ENCODE data around the gene PON2. TPM values are rescaled to one million over a fixed set of nuclear protein-coding genes. Genes with fewer than 3 reads are reported as not detected.

PON2 gene
- total RNA-seq, 1 experiment from 2014 or later: 141 TPM

GRCh38 chr7:95476904-95477594 lies 42.2 kb upstream of the PON2 start:
- POLR2A ChIA-PET: no interaction called here
- Mint-ChIP-seq H3K4me3 (ENCODE audit: unreplicated experiment) (no peak overlapping the region), H3K27me3 (ENCODE audit: insufficient read depth, unreplicated experiment) (no peaks in the 10 kb centered on the region), H3K9me3 (ENCODE audit: unreplicated experiment) (no peaks in the 10 kb centered on the region), H3K36me3 (ENCODE audit: insufficient read depth, unreplicated experiment) (no peaks in the 10 kb centered on the region), H3K4me1 (ENCODE audit: low read depth, unreplicated experiment) (peaks cover 11% of the 10 kb centered on the region), H3K27ac (ENCODE audit: unreplicated experiment) (no peak overlapping the region)
- H3K4me3 ChIP-seq (ENCODE audit: low read depth, low read length): no peak overlapping the region
- no peaks in the 10 kb centered on the region for H3K36me3 ChIP-seq (ENCODE audit: control insufficient read depth, insufficient read depth, low read length)
- CTCF ChIA-PET: interaction anchor here (0.5 to 4.6 kb wide), 11 partner anchors 34 to 821 kb away, joined by 3 to 70 read pairs (median 6); partner anchors contain the start of genes PON3 and SGCE
- peaks cover 20% of the 10 kb centered on the region for H3K4me1 ChIP-seq
- BruUV-seq (replicated peaks): no TSS peak
- peak; percentile 74 for DNase-seq
- H3K9me3 ChIP-seq: no peaks in the 10 kb centered on the region
- no peaks in the 10 kb centered on the region for H3K27me3 ChIP-seq (replicated peaks; ENCODE audit: control insufficient read depth, insufficient read depth, low read length)
- intact Hi-C loops (cut with micrococcal nuclease; ENCODE audit: unreplicated experiment): loop anchor here (1.0 to 10.0 kb wide), 8 partner anchors 56 to 1182 kb away; partner anchors contain the start of gene SGCE
- peak; percentile 71 to 82 for TF ChIP-seq CTCF (IDR thresholded peaks at IDR 0.05; ENCODE audit: insufficient read depth in 1 of 2, low read depth in 1 of 2, low read length in 1 of 2, severe bottlenecking in 1 of 2, unreplicated experiment in 1 of 2)

- Mint-ChIP-seq H3K27ac (ENCODE audit: unreplicated experiment) (no peak overlapping the region), H3K36me3 (ENCODE audit: insufficient read depth, unreplicated experiment) (no peaks in the 10 kb centered on the region), H3K27me3 (ENCODE audit: insufficient read depth, unreplicated experiment) (no peaks in the 10 kb centered on the region), H3K9me3 (ENCODE audit: unreplicated experiment) (no peaks in the 10 kb centered on the region), H3K4me3 (ENCODE audit: unreplicated experiment) (no peak overlapping the region), H3K4me1 (ENCODE audit: low read depth, unreplicated experiment) (peaks cover 11% of the 10 kb centered on the region)
- peaks cover 20% of the 10 kb centered on the region for H3K4me1 ChIP-seq
- POLR2A ChIA-PET: interaction anchor here (0.8 kb wide), 1 partner anchor 80 kb away, joined by 3 read pairs; the partner anchor contains the start of gene PON3
- no peaks in the 10 kb centered on the region for H3K36me3 ChIP-seq (ENCODE audit: control insufficient read depth, insufficient read depth, low read length)
- CTCF ChIA-PET: interaction anchor here (0.5 to 4.6 kb wide), 9 partner anchors 35 to 820 kb away, joined by 3 to 70 read pairs (median 6); partner anchors contain the start of genes PON3 and SGCE
- no TSS peak for BruUV-seq (replicated peaks)
- H3K4me3 ChIP-seq (ENCODE audit: low read depth, low read length): no peak overlapping the region
- intact Hi-C loops (cut with micrococcal nuclease; ENCODE audit: unreplicated experiment): loop anchor here (2.0 to 10.0 kb wide), 7 partner anchors 55 to 1181 kb away; partner anchors contain the start of gene SGCE
- no peaks in the 10 kb centered on the region for H3K9me3 ChIP-seq
- no peak for TF ChIP-seq CTCF (IDR thresholded peaks at IDR 0.05; ENCODE audit: insufficient read depth in 1 of 2, low read depth in 1 of 2, low read length in 1 of 2, severe bottlenecking in 1 of 2, unreplicated experiment in 1 of 2)
- DNase-seq: no peak
- no peaks in the 10 kb centered on the region for H3K27me3 ChIP-seq (replicated peaks; ENCODE audit: control insufficient read depth, insufficient read depth, low read length)
Observed at GRCh38 chr7:95476072-95476847, 41.4 kb upstream of the PON2 start.

- no TSS peak for BruUV-seq (replicated peaks)
- intact Hi-C loops (cut with micrococcal nuclease; ENCODE audit: unreplicated experiment): loop anchor here (10.0 kb wide), 3 partner anchors 429 to 1179 kb away; no protein-coding TSS in a partner anchor
- TF ChIP-seq CTCF (IDR thresholded peaks at IDR 0.05; ENCODE audit: insufficient read depth in 1 of 2, low read depth in 1 of 2, low read length in 1 of 2, severe bottlenecking in 1 of 2, unreplicated experiment in 1 of 2): no peak
- CTCF ChIA-PET: interaction anchor here (2.2 kb wide), 1 partner anchor 77 kb away, joined by 6 read pairs; the partner anchor contains the start of gene PON3
- peaks cover 22% of the 10 kb centered on the region for H3K4me1 ChIP-seq
- no peak overlapping the region for H3K4me3 ChIP-seq (ENCODE audit: low read depth, low read length)
- H3K9me3 Mint-ChIP-seq (ENCODE audit: unreplicated experiment): no peaks in the 10 kb centered on the region
- H3K36me3 ChIP-seq (ENCODE audit: control insufficient read depth, insufficient read depth, low read length): no peaks in the 10 kb centered on the region
- H3K27me3 ChIP-seq (replicated peaks; ENCODE audit: control insufficient read depth, insufficient read depth, low read length): no peaks in the 10 kb centered on the region
- no peak overlapping the region for H3K4me3 Mint-ChIP-seq (ENCODE audit: unreplicated experiment)
- no peaks in the 10 kb centered on the region for H3K9me3 ChIP-seq
- no peak for DNase-seq
- no peaks in the 10 kb centered on the region for H3K27me3 Mint-ChIP-seq (ENCODE audit: insufficient read depth, unreplicated experiment)
- no peaks in the 10 kb centered on the region for H3K36me3 Mint-ChIP-seq (ENCODE audit: insufficient read depth, unreplicated experiment)
- H3K27ac Mint-ChIP-seq (ENCODE audit: unreplicated experiment): no peak overlapping the region
- POLR2A ChIA-PET: no interaction called here
- peaks cover 12% of the 10 kb centered on the region for H3K4me1 Mint-ChIP-seq (ENCODE audit: low read depth, unreplicated experiment)
Observed at GRCh38 chr7:95473276-95473985, 38.6 kb upstream of the PON2 start.
